ENCODE results near the gene KRTAP12-4.
"Not testable (repeated sequence)": the region's sequence is repeated elsewhere in the genome, so short reads cannot be mapped to it uniquely, and the experiment has no call there.

Gene KRTAP12-4

GRCh38 chr21:44653656-44654575 is 543 bp downstream of the KRTAP12-4 start:
- peak; percentile 47 for DNase-seq

GRCh38 chr21:44653123-44653522 is 1.3 kb downstream of the KRTAP12-4 start:
- no peak for DNase-seq

DNA sequence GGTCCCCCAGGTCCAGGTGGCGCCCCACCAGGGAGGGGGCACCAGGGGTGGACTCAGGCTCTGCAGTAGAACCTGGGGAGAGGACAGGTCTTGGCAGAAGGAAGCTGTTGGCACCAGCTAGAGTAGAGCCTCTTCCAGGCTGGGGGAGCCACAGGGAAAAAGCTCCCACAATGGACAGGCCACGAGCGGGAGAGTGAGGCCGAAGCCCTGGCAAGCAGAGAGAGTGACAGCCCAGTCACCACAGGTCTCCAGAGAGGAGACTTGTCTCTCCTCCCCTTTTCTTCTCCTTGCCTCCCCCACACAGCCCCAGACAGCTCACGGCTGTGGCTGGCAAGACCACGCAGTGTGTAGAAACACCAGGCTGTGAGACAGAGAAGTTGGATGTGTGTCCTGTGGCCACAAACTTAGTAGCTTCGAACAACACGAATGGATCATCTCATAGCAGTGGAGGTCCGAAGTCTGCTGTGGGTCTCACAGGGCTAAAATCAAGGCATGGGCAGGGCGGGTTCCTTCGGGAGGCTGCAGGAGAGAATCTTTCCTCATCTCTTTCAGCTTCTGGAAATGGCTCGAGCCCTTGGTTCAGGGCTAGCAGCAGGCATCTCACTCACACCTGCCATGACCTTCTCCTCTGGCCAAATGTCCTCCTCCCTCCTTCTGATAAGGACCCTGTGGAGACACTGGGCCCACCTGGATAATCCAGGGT is 3.3 kb downstream of the KRTAP12-4 start:
- DNase-seq = no peak

DNA sequence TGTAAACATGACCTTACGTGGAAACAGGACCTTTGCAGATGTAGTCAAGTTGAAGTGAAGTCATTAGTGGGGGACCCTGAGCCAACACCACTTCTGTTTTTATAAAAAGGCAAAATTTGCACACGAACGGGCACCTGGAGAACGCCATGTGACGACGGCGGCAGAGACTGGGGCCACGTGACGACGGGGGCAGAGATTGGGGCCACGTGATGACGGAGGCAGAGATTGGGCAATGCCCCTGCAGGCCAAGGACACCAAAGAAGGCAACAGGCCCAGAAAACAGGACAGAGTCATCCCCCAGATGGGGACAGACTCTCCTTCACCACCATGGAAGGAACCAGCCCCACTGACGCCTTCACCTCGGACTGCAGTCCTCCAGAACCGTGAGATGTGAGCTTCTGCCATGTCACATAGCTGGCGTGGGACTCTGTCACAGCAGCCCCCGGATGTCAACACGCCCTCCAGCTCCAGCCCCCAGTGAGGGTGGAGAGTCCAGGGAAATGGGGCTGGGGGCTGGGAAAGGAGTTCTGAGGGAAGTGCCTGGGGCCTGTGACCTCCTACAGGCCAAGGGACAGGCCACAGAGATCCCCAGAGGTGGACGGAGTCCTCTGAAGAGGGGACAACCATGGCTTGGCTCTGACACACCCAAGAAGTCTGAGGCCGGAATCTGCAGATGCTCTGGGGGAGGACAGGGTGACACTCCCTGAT is 4.0 kb downstream of the KRTAP12-4 start:
- no peak for DNase-seq

DNA sequence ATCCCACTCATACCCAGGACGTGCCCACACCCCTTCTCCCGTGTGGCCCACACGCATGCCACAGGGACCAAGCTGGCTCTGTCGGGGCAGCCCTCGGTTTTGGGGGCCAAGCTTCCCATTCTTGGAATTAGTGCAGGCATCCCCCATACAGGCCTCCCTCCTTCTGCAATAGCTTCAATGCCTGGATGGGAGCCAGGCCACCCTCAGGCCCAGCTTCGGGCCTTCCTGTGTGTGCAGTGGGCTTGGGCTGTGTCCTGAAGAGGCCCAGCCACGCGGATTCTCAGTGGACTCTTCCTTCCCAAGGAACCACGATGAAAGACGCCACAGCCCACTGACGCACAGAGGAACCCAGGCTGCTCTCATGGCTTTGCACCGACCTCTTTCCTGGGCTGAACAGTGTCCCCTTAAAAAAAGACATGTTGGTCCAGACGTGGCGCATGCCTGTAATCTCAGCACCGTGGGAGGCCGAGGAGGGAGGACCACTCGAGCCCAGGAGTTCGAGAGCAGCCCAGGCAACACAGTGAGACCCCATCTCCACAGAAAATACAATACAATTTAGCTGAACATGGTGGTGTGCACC is 4.8 kb downstream of the KRTAP12-4 start:
- no peak for DNase-seq

DNA sequence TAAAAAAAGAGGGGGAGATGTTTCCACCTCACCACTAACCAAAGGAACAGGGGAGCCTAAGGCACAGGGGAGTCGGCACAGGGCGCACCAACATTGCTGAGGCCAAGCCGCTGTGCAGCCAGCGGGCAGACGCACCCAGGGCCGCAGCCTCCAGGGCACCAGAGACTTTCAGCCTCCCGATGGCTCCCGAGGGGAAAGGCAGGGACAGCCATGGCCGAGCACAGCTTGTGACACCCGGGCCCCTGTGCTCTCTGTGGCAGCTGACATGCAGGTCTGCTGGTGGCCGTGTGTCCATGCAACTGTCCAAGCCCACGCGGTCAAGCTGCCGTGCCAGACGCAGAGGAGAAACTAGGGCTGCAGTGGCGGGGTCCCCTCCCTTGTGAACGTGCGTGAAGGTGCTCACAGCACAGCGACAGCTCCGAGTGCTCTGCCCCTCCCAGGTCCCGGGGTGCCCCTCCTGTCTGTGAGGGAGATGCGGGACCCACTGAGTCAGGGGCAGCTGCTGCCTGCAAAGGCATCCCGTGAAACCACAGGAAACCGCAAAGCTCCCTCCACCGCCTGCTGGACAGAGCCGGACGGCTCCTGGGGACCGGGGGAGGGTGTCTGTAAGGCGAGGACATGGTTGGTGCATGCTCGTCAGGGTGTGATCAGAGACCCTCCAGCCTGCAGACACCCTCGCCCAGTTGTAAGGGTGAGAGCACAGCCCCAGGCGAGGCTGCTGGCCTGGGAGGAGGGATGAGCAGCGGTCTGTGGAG is 5.7 kb downstream of the KRTAP12-4 start:
- no peak for DNase-seq

DNA sequence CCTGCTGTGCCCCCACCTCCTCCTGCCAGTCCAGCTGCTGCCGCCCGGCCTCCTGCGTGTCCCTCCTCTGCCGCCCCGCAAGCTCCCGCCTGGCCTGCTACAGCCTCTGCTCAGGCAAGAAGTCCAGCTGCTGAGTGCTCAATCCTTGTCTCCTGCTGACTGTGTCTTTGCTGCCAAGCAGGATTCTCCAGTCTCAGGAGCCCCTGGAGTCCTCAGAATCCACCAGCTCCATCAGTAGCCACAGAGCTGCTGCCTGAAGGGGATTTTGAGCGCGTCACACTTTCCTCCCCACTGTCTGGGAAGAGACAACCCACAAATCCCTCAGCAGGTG is 7.3 kb downstream of the KRTAP12-4 start:
- DNase-seq = no peak

DNA sequence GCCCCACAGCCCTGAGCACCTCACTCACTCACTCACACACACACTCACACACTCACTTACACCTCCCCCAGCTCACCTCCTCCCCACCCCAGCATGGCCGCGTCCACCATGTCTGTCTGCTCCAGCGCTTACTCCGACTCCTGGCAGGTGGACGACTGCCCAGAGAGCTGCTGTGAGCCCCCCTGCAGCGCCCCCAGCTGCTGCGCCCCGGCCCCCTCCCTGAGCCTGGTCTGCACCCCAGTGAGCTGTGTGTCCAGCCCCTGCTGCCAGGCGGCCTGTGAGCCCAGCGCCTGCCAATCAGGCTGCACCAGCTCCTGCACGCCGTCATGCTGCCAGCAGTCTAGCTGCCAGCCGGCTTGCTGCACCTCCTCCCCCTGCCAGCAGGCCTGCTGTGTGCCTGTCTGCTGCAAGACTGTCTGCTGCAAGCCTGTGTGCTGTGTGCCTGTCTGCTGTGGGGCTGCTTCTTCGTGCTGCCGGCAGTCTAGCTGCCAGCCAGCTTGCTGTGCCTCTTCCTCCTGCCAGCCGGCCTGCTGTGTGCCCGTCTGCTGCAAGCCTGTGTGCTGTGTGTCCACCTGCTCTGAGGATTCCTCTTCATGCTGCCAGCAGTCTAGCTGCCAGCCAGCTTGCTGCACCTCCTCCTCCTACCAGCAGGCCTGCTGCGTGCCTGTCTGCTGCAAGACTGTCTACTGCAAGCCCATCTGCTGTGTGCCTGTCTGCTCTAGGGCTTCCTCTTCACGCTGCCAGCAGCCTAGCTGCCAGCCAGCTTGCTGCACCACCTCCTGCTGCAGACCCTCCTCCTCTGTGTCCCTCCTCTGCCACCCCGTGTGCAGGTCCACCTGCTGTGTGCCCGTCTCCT is 7.9 kb downstream of the KRTAP12-4 start, which contains the start of gene KRTAP10-11:
TSS of gene KRTAP10-11 (plus strand) at position 49 of the 856 bp plus-strand sequence. CDS start at position 94, 45 bp downstream.
- DNase-seq = not testable (repeated sequence)

GRCh38 chr21:44644878-44645277 is 9.6 kb downstream of the KRTAP12-4 start:
- no peak for DNase-seq

- no peak for DNase-seq
Observed at GRCh38 chr21:44643741-44644310, 10.6 kb downstream of the KRTAP12-4 start.

DNA sequence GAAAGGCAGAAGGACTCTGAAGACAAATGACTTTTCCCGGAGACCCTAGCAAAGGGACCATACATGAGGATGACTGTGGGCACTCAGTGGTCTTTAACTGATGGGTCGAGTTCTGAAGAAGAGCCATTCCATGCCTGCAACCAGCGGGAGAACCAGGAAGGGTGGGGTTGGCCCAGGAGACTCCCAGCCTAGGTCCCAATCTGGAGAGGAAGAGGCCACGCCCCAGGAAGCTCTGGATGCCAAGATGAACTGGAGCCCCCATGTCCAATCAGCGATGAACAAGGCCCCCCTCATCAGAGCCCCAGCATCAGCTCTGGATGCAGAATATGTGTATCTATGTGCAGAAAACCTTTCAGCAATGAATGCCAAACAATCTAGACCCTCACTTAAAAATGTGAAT is 13.7 kb downstream of the KRTAP12-4 start:
- DNase-seq = no peak

DNA sequence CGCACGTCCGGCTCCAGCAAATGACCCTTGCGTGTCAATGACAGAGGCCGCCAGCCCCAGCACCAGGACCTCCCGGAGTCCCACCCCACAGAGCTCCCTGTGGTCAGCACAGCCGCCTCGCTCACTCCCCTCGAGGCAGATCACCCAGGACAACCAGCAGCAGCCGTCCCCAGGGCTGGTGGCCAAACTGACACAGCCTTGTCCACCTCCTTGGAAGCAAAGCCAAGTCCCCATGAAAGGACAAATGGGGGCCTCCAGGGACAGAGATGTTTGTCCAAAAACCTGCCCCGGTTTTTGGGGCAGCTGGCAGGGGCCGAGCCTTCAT is 15.2 kb downstream of the KRTAP12-4 start:
- DNase-seq = no peak

GRCh38 chr21:44638506-44639330 is 15.7 kb downstream of the KRTAP12-4 start:
- not testable (repeated sequence) for DNase-seq

GRCh38 chr21:44637851-44638348 is 16.6 kb downstream of the KRTAP12-4 start:
- not testable (repeated sequence) for DNase-seq

DNA sequence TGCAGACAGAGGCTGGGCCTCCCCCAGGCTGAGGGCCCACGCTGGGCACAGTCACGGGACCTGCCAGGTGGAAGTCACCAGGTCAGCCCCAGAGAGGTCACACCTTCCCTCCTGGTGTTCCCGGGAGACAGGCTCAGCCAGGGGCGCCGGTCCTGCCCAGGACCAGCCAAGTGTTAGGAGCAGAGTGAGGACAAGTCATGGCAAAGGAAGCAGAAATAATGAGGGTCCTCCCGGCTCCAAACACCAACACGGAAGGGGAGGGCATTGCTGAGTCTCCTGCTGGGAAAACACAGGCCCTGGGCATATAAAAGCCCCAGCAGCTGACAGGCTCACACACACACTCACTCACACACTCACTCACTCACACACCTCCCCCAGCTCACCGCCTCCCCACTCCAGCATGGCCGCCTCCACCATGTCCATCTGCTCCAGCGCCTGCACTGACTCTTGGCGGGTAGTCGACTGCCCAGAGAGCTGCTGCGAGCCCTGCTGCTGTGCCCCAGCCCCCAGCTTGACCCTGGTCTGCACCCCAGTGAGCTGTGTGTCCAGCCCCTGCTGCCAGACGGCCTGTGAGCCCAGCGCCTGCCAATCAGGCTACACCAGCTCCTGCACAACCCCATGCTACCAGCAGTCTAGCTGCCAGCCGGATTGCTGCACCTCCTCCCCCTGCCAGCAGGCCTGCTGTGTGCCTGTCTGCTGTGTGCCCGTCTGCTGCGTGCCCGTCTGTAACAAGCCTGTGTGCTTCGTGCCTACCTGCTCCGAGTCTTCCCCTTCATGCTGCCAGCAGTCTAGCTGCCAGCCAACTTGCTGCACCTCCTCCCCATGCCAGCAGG is 17.2 kb downstream of the KRTAP12-4 start, which contains the start of gene KRTAP10-10:
TSS of gene KRTAP10-10 (plus strand) at position 339 of the 833 bp plus-strand sequence. CDS start at position 401, 62 bp downstream.
- DNase-seq = no peak

GRCh38 chr21:44636209-44637017 is 18.0 kb downstream of the KRTAP12-4 start:
- no peak for DNase-seq

DNA sequence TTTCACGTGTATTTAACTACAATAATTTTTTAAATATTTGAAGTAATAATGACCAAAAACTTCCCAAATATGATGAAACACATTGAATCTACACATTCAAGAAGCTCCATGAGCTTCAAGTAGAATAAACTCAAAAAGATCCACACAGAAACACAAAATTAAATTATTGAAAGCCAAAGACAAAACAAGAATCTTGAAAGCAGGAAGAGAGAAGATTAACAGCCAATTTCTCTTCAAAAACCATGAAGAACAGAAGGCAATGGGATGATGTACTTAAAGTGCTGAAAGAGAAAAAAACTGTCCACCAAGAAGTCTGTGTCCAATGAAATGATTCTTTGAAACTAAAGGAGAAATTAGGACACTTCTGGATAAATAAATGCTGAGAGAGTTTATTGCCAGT is 22.4 kb downstream of the KRTAP12-4 start:
- no peak for DNase-seq

DNA sequence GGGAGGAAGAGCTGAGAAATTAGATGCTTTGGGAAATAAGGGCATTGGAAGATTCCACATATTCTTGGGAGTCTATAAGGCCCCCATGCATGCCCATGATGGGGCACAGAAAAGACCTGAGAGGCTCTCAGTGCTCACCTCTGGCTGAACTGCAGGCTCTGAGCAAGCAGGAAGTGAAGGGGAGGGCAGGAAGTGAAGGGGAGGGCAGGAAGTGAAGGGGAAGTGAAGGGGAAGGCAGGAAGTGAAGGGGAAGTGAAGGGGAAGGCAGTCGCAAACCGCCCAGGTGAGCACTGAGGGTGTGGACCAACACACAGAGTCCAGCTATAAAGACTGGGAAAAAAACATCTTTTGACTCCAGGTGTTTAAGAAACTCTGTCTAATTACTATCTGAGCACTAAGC is 24.0 kb downstream of the KRTAP12-4 start:
- DNase-seq = no peak
